K562 (cell line): ENCODE results near the gene CBFA2T2. TPM values are rescaled to one million over a fixed set of nuclear protein-coding genes. Genes with fewer than 3 reads are reported as not detected.

Experiments used
- ATAC-seq: fragments of 200-7000 bp; cut with Tn5 transposase; 3 replicates; pipeline ENCODE4 v1.9.1; 2020; ENCODE audit warnings: moderate library complexity
- BruUV-seq: library from RNA; stranded (reverse); fragments of 400-500 nt; replicated peaks from 2 replicates; lab custom pipeline; 2021; lab: Mats Ljungman, UMichigan
- CTCF ChIA-PET: fragments of 300-600 bp; formaldehyde crosslinking; extraction: SDS; loops from one replicate; lab custom pipeline; 2021; ENCODE audit warnings: low intra/inter-chr PET ratio; lab: Yijun Ruan, JAX
- POLR2A ChIA-PET: fragments of 300-600, 350-650 bp; sonication (Branson Sonifier 250); formaldehyde crosslinking; extraction: SDS; loops from one replicate; lab custom pipeline; 2021; ENCODE audit warnings: antibody characterized with exemption, inconsistent platforms; lab: Yijun Ruan, JAX
- DNase-seq, 4 experiments: peaks; one replicate each; pipeline versions ENCODE4 v3.0.0 to v3.0.0-alpha.2; 2011 to 2018; ENCODE audit warnings: low spot score in 3 of 4, mixed read lengths in 3 of 4; ENCODE audit errors: extremely low read depth in 1 of 4
- FAIRE-seq: peaks from 2 replicates; lab custom pipeline; 2011; peaks lifted over from hg19 to GRCh38; lab: Jason Lieb, UNC
- H2AFZ ChIP-seq: 2 replicates; pipeline ENCODE4 v1.6.0; 2011; ENCODE audit warnings: low read depth, low read length, control low read depth, inconsistent platforms
- H3K27ac ChIP-seq: fragments of 200-600 bp; 3 replicates; pipeline ENCODE4 v1.8.0; 2011; ENCODE audit warnings: low read depth, mild to moderate bottlenecking, control low read depth, inconsistent platforms, low read length, moderate library complexity, mixed read lengths; ENCODE audit errors: extremely low read depth
- H3K27me3 ChIP-seq, 2 experiments: fragments of 300-600 bp in 1 of 2; 2 replicates in 1 of 2; 3 replicates in 1 of 2; pipeline versions ENCODE4 v1.6.0 to v1.8.0; 2011; ENCODE audit warnings: inconsistent platforms in 2 of 2, low read length in 2 of 2, mild to moderate bottlenecking in 1 of 2, mixed read lengths in 1 of 2, moderate library complexity in 1 of 2; ENCODE audit not compliant: control insufficient read depth in 2 of 2, insufficient read depth in 2 of 2
- H3K36me3 ChIP-seq: fragments of 300-600 bp; 3 replicates; pipeline ENCODE4 v1.8.0; 2011; ENCODE audit warnings: mild to moderate bottlenecking, low read length, inconsistent platforms; ENCODE audit not compliant: control insufficient read depth, insufficient read depth
- H3K4me1 ChIP-seq, 2 experiments: fragments of 200-600 bp in 1 of 2; replicated peaks in 1 of 2; 2 replicates in 1 of 2; 3 replicates in 1 of 2; pipeline versions ENCODE4 v1.5.1 to v1.8.0; 2011; ENCODE audit warnings: inconsistent platforms in 2 of 2, low read length in 2 of 2, mild to moderate bottlenecking in 1 of 2, mixed read lengths in 1 of 2, moderate library complexity in 1 of 2; ENCODE audit not compliant: control insufficient read depth in 2 of 2, insufficient read depth in 2 of 2
- H3K4me2 ChIP-seq: 2 replicates; pipeline ENCODE4 v1.6.1; 2011; ENCODE audit warnings: low read length, control low read depth, inconsistent platforms, mixed read lengths; ENCODE audit not compliant: insufficient read depth
- H3K4me3 ChIP-seq: fragments of 200-600 bp; sonication (generic), shearing (Covaris generic); 2 replicates; pipeline ENCODE4 v1.5.1; 2016; ENCODE audit warnings: control low read depth, inconsistent platforms
- H3K79me2 ChIP-seq: fragments of 200-600 bp; 3 replicates; pipeline ENCODE4 v1.8.0; 2011; ENCODE audit warnings: low read length, inconsistent platforms; ENCODE audit not compliant: control insufficient read depth, insufficient read depth
- H3K9ac ChIP-seq, 2 experiments: 2 replicates each; pipeline versions ENCODE4 v1.6.0 to v1.6.1; 2011; ENCODE audit warnings: low read depth in 2 of 2, low read length in 2 of 2, control low read depth in 1 of 2, inconsistent platforms in 1 of 2, mild to moderate bottlenecking in 1 of 2, mixed read lengths in 1 of 2; ENCODE audit not compliant: insufficient read depth in 1 of 2
- H3K9me1 ChIP-seq: one replicate; pipeline ENCODE4 v1.6.0; 2011; ENCODE audit warnings: inconsistent platforms, mild to moderate bottlenecking, low read length, moderate library complexity; ENCODE audit not compliant: control insufficient read depth, insufficient read depth
- H3K9me3 ChIP-seq: replicated peaks from 2 replicates; pipeline ENCODE4 v1.5.1; 2011; ENCODE audit warnings: low read depth, low read length, inconsistent platforms; ENCODE audit not compliant: control insufficient read depth, insufficient read depth
- H4K20me1 ChIP-seq: replicated peaks from 2 replicates; pipeline ENCODE4 v1.6.1; 2011; ENCODE audit warnings: low read length, inconsistent platforms, mixed read lengths; ENCODE audit not compliant: control insufficient read depth, insufficient read depth
- CREM ChIP-seq: IDR thresholded peaks from 2 replicates; pipeline ENCODE4 v1.6.1; 2014; ENCODE audit warnings: antibody characterized with exemption, low read depth
- FIP1L1 ChIP-seq: fragments of 200-400 bp; formaldehyde crosslinking; IDR thresholded peaks from 2 replicates; pipeline ENCODE4 v1.6.1; 2018; ENCODE audit warnings: mild to moderate bottlenecking, low read depth, low read length; ENCODE audit not compliant: poor library complexity, severe bottlenecking
- GABPB1 ChIP-seq: sonication (generic); formaldehyde crosslinking; IDR thresholded peaks from 2 replicates; pipeline ENCODE4 v1.8.0; 2022; ENCODE audit warnings: mild to moderate bottlenecking, missing genetic modification reagents
- HNRNPH1 ChIP-seq: fragments of 200-400 bp; formaldehyde crosslinking; optimal IDR thresholded peaks from 2 replicates; pipeline ENCODE3; 2017; ENCODE audit warnings: low read depth, mild to moderate bottlenecking, low read length, moderate library complexity
- JUN ChIP-seq, 2 experiments: sonication (generic) in 1 of 2; formaldehyde crosslinking in 1 of 2; IDR thresholded peaks; 2 replicates each; pipeline versions ENCODE4 v1.6.1 to v1.8.0; 2012 to 2022; ENCODE audit warnings: borderline replicate concordance in 2 of 2, mild to moderate bottlenecking in 2 of 2, improper control_type of control experiment in 1 of 2, low read depth in 1 of 2, low read length in 1 of 2, missing genetic modification reagents in 1 of 2
- MBD2 ChIP-seq: sonication (generic); IDR thresholded peaks from 2 replicates; pipeline ENCODE4 v1.6.1; 2016; ENCODE audit warnings: low read depth, borderline replicate concordance
- NONO ChIP-seq, 2 experiments: fragments of 200-400 bp in 1 of 2; fragments of 450-650 bp in 1 of 2; formaldehyde crosslinking in 1 of 2; IDR thresholded peaks; 2 replicates each; pipeline ENCODE4 v1.6.1; 2017; ENCODE audit warnings: low read depth in 2 of 2, mild to moderate bottlenecking in 2 of 2, moderate library complexity in 2 of 2, low read length in 1 of 2
- POLR2AphosphoS2 ChIP-seq: IDR thresholded peaks from 2 replicates; pipeline ENCODE4 v1.6.1; 2012; ENCODE audit warnings: low read length, improper control_type of control experiment
- POLR2G ChIP-seq: fragments of 200-400 bp; formaldehyde crosslinking; IDR thresholded peaks from 2 replicates; pipeline ENCODE4 v1.6.1; 2017; ENCODE audit warnings: low read depth, mild to moderate bottlenecking, antibody characterized with exemption, low read length, moderate library complexity
- RUNX1 ChIP-seq: sonication (generic); IDR thresholded peaks from 2 replicates; pipeline ENCODE4 v1.6.1; 2016; ENCODE audit warnings: antibody characterized with exemption, low read depth
- SP1 ChIP-seq: sonication (generic); formaldehyde crosslinking; IDR thresholded peaks from 2 replicates; pipeline ENCODE4 v1.8.1; 2022; ENCODE audit warnings: mild to moderate bottlenecking, missing genetic modification reagents
- SUPT5H ChIP-seq: fragments of 450-650 bp; IDR thresholded peaks from 2 replicates; pipeline ENCODE4 v1.6.1; 2016
- TBP ChIP-seq: optimal IDR thresholded peaks from 2 replicates; pipeline ENCODE3; 2011; ENCODE audit warnings: low read depth, low read length, improper control_type of control experiment
- TCF3 ChIP-seq: sonication (generic); formaldehyde crosslinking; IDR thresholded peaks from 2 replicates; pipeline ENCODE4 v1.4.0; 2020; ENCODE audit warnings: mild to moderate bottlenecking, missing genetic modification reagents
- ZFX ChIP-seq: sonication (generic); formaldehyde crosslinking; IDR thresholded peaks from 2 replicates; pipeline ENCODE4 v1.8.0; 2022; ENCODE audit warnings: mild to moderate bottlenecking, missing genetic modification reagents, moderate library complexity
- ZMIZ1 ChIP-seq, 2 experiments: fragments of 150-350 bp in 1 of 2; IDR thresholded peaks; 2 replicates each; pipeline ENCODE4 v1.6.1; 2012 to 2016; ENCODE audit warnings: low read depth in 2 of 2, low read length in 2 of 2, mild to moderate bottlenecking in 1 of 2, moderate library complexity in 1 of 2
- ZNF184 ChIP-seq: sonication (generic); formaldehyde crosslinking; IDR thresholded peaks from 2 replicates; pipeline ENCODE4 v1.5.0; 2020; ENCODE audit warnings: missing genetic modification reagents
- ZNF668 ChIP-seq: fragments of 250-450 bp; sonication (Bioruptor Pico); IDR thresholded peaks from 2 replicates; pipeline ENCODE4 v1.8.0; 2022; ENCODE audit warnings: mild to moderate bottlenecking, inconsistent platforms
- WGBS: fragments of 100-300 bp; shearing (Covaris generic); methylation state at CpG from one replicate; pipeline ENCODE4 v1.1.6; 2016; ENCODE audit warnings: low coverage, mixed read lengths; ENCODE audit not compliant: insufficient coverage; ENCODE audit errors: missing lambda C conversion rate; 5-methylcytosine and 5-hydroxymethylcytosine counted together
- in situ Hi-C: fragments of 300-500 bp; cut with MboI; formaldehyde crosslinking; loops from 4 replicates; pipeline ENCODE4 v1.15.0; 2018; ENCODE audit warnings: inconsistent platforms, mixed read lengths
- intact Hi-C: fragments of 100-400 bp; cut with micrococcal nuclease; formaldehyde crosslinking; loops from 2 replicates; pipeline ENCODE4 v1.14.2; 2022
- polyA plus RNA-seq, 8 experiments: library from polyadenylated mRNA; depleted of rRNA in 4 of 8; stranded (reverse) in 5 of 8; unstranded in 3 of 8; fragments of >200 nt; fragmentation: Nextera tagmentation in 2 of 8; fragmentation: Illumina TruSeq in 1 of 8; extraction: Ambion mirVana in 2 of 8; extraction: Trizol in 1 of 8; gene quantifications; 2 replicates each; pipeline versions ENCODE4 v1.2.1 to v1.2.3, GENCODE V29; 2011 to 2014; ENCODE audit warnings: inconsistent platforms in 1 of 8, missing spikeins in 1 of 8
- total RNA-seq, 7 experiments: library from RNA; depleted of rRNA in 6 of 7; stranded (reverse); fragments of >200 nt in 6 of 7; fragmentation: Illumina TruSeq in 2 of 7; extraction: Trizol in 2 of 7; gene quantifications; 2 replicates each; pipeline versions ENCODE4 v1.2.1 to v1.2.3, GENCODE V29; 2011 to 2021; ENCODE audit warnings: low replicate concordance in 1 of 7

Gene CBFA2T2
- total and polyA plus RNA-seq, 9 of the 15 experiments (the other 6 are each of a cell fraction or from before 2014, with no cell fraction given) = 0.27 to 9.6 (median 5.8) TPM

- DNase-seq (peak; percentile 90 to 93 (median 92)), ATAC-seq (peak; percentile 88), FAIRE-seq (peak; percentile 19)
- POLR2A ChIA-PET = interaction anchor here (0.6 to 2.5 kb wide), 4 partner anchors 8 to 22 kb away, joined by 3 to 15 read pairs (median 5); partner anchors contain the start of gene ACTL10
- 10% methylated on average over 28 of the region's 73 CpGs for WGBS
- in situ Hi-C loops (no loop called here), intact Hi-C loops (no loop called here)
- Histone ChIP-seq H3K4me2 (peak within 1 kb of the TSS; percentile 88), H3K9ac (peak within 1 kb of the TSS; percentile 89 to 99), H3K79me2 (peaks cover 34% of the 10 kb centered on the region), H3K9me3 (no peaks in the 10 kb centered on the region), H3K27ac (peak within 1 kb of the TSS; percentile 88), H2AFZ (peak within 1 kb of the TSS; percentile 93), H4K20me1 (peaks cover 7% of the 10 kb centered on the region; the same call in 1 of the 2 replicates), H3K9me1 (peaks cover 5% of the 10 kb centered on the region), H3K4me3 (peak within 1 kb of the TSS; percentile 86), H3K36me3 (peaks cover 65% of the 10 kb centered on the region), H3K27me3 (no peaks in the 10 kb centered on the region), H3K4me1 (peaks cover 17 to 52% of the 10 kb centered on the region in 2 experiments)
- BruUV-seq = no TSS peak
- CTCF ChIA-PET = no interaction called here
- TF ChIP-seq POLR2AphosphoS2 (no peak; the same call in 1 of the 2 replicates), GABPB1 (CRISPR knock-in tag) (0 out of 2 replicates have a peak, but pooled peaks have one; percentile 24), ZNF184 (no peak), POLR2G (peak; percentile 81), JUN (IDR thresholded peaks at IDR 0.05; ENCODE audit: borderline replicate concordance, low read depth, low read length) (no peak), JUN (CRISPR knock-in tag; IDR thresholded peaks at IDR 0.05; ENCODE audit: borderline replicate concordance) (no peak), HNRNPH1 (no peak), SUPT5H (peak; percentile 50; the same call in 1 of the 2 replicates), TCF3 (CRISPR knock-in tag) (0 out of 2 replicates have a peak, but pooled peaks have one; percentile 2), ZFX (CRISPR knock-in tag) (peak; percentile 83), RUNX1 (peak; percentile 55; the same call in 1 of the 2 replicates), SP1 (CRISPR knock-in tag) (peak; percentile 71; the same call in 1 of the 2 replicates), TBP (peak; percentile 46), MBD2 (no peak), ZNF668 (CRISPR knock-in tag) (no peak), FIP1L1 (no peak), ZMIZ1 (IDR thresholded peaks at IDR 0.05; ENCODE audit: low read depth in 2 of 2, low read length in 2 of 2) (no peak), NONO (IDR thresholded peaks at IDR 0.05; ENCODE audit: low read depth in 2 of 2, low read length in 1 of 2) (peak in 1 of 2 experiments; percentile 42; a peak in 1 of 4 replicates), CREM (peak; percentile 51; the same call in 1 of the 2 replicates)
Observed at GRCh38 chr20:33674294-33675135, 184.6 kb downstream of the CBFA2T2 start, which contains the start of gene NECAB3. NECAB3 (minus strand) TSS chr20:33674428; CDS start chr20:33674352, 76 bp downstream.
